ENCODE results near the gene MAPK4.

The MAPK4 gene

DNA sequence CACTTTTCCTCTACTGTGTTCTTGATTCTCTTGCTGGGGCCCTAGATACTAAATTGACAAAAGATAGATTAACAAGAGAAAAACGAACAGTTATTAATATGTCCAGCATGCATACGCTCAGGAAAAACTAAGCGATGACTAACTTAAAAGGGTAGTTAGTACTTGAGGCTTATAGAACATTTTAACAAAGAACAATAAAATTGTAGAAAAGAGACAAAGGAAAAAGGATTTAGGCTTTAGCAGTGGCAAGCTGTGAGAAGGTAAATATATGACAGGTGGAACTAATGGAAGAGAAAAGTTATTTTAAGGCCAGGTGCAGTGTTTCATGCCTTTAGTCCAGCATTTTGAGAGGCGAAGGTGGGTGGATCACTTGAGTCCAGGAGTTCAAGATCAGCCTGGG lies 184.4 kb downstream of the MAPK4 start:
- Histone ChIP-seq H3K4me3 (ENCODE audit: low read depth, low read length, poor library complexity, severe bottlenecking) (no peak overlapping the region), H3K27me3 (ENCODE audit: insufficient read depth, low read length) (no peaks in the 10 kb centered on the region; the same call in 1 of the 2 replicates), H3K27ac (ENCODE audit: low read depth, low read length, poor library complexity, severe bottlenecking) (no peak overlapping the region), H4K20me1 (ENCODE audit: insufficient read depth, low read length) (no peaks in the 10 kb centered on the region), H3F3A (ENCODE audit: insufficient read depth, low read length) (no peaks in the 10 kb centered on the region), H3K79me2 (ENCODE audit: insufficient read depth, low read length) (no peaks in the 10 kb centered on the region), H3K4me2 (ENCODE audit: low read length) (no peak overlapping the region), H3K36me3 (ENCODE audit: insufficient read depth, low read length) (no peaks in the 10 kb centered on the region), H3K9ac (ENCODE audit: low read length) (no peak overlapping the region), H2AFZ (ENCODE audit: low read length) (no peak overlapping the region), H3K4me1 (ENCODE audit: insufficient read depth, low read length, severe bottlenecking) (no peaks in the 10 kb centered on the region), H3K9me3 (ENCODE audit: low read length) (no peaks in the 10 kb centered on the region), H3K9me2 (ENCODE audit: low read depth, low read length) (no peaks in the 10 kb centered on the region)
- TF ChIP-seq EZH2 (IDR thresholded peaks at IDR 0.05; ENCODE audit: borderline replicate concordance, low read length) = no peak
- TF ChIP-seq, protein P1, sequence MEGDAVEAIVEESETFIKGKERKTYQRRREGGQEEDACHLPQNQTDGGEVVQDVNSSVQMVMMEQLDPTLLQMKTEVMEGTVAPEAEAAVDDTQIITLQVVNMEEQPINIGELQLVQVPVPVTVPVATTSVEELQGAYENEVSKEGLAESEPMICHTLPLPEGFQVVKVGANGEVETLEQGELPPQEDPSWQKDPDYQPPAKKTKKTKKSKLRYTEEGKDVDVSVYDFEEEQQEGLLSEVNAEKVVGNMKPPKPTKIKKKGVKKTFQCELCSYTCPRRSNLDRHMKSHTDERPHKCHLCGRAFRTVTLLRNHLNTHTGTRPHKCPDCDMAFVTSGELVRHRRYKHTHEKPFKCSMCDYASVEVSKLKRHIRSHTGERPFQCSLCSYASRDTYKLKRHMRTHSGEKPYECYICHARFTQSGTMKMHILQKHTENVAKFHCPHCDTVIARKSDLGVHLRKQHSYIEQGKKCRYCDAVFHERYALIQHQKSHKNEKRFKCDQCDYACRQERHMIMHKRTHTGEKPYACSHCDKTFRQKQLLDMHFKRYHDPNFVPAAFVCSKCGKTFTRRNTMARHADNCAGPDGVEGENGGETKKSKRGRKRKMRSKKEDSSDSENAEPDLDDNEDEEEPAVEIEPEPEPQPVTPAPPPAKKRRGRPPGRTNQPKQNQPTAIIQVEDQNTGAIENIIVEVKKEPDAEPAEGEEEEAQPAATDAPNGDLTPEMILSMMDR (IDR thresholded peaks at IDR 0.05; ENCODE audit: low read length) = no peak

DNA sequence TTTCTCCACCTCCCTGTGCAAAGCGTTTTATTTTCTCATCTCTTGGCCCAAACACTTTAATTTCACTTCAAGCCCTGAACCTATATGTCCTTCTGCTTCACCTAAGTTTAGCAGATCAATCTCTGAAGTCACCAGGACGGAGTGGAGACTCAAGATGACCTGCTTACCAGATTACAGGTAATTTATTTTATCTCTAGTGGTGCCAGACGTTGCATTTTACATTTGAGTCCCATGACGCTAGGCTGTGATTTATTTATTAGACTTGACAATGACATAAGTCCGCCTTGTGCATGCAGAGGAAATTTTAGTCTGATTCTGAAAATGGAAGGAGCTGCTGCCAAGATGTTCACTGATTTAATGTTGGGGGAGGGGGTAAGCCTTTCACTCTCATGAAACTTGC lies 186.1 kb downstream of the MAPK4 start:
- Histone ChIP-seq H3K4me3 (ENCODE audit: low read depth, low read length, poor library complexity, severe bottlenecking) (no peak overlapping the region), H3K9me2 (ENCODE audit: low read depth, low read length) (no peaks in the 10 kb centered on the region), H4K20me1 (ENCODE audit: insufficient read depth, low read length) (no peaks in the 10 kb centered on the region)

DNA sequence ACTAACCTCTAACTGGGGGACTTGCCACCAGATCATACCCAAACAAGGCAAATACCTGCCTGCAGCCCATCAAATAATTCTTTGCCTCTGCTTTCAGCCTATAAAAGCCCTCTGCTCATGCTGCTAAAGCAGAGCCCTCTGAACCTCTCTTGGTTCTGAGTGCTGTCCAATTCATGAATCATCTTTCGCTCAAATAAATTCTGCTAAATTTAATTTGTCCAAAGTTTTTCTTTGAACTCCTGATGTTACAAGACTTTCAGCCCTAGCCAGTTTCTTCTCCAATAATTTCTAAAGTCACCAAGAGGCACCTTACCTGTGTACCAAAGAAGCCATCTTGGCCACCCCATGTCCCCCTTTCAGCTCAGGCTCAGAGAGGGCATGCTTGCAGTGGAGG lies 188.0 kb downstream of the MAPK4 start:
- no peak overlapping the region for H3K27ac ChIP-seq (ENCODE audit: low read depth, low read length, poor library complexity, severe bottlenecking)
- no peak for TF ChIP-seq EZH2 (IDR thresholded peaks at IDR 0.05; ENCODE audit: borderline replicate concordance, low read length)
- TF ChIP-seq, protein P1 (IDR thresholded peaks at IDR 0.05; ENCODE audit: low read length) = no peak
- no peaks in the 10 kb centered on the region for H3K9me3 ChIP-seq (ENCODE audit: low read length)
- H3K36me3 ChIP-seq (ENCODE audit: insufficient read depth, low read length) = no peaks in the 10 kb centered on the region
- H3K79me2 ChIP-seq (ENCODE audit: insufficient read depth, low read length) = no peaks in the 10 kb centered on the region
- no peak overlapping the region for H2AFZ ChIP-seq (ENCODE audit: low read length)
- no peak overlapping the region for H3K9ac ChIP-seq (ENCODE audit: low read length)
- no peaks in the 10 kb centered on the region for H3K9me2 ChIP-seq (ENCODE audit: low read depth, low read length)
- H3K4me3 ChIP-seq (ENCODE audit: low read depth, low read length, poor library complexity, severe bottlenecking) = no peak overlapping the region
- H3F3A ChIP-seq (ENCODE audit: insufficient read depth, low read length) = no peaks in the 10 kb centered on the region
- no peaks in the 10 kb centered on the region for H4K20me1 ChIP-seq (ENCODE audit: insufficient read depth, low read length)
- no peak overlapping the region for H3K4me2 ChIP-seq (ENCODE audit: low read length)
- no peaks in the 10 kb centered on the region for H3K4me1 ChIP-seq (ENCODE audit: insufficient read depth, low read length, severe bottlenecking)
- no peaks in the 10 kb centered on the region; the same call in 1 of the 2 replicates for H3K27me3 ChIP-seq (ENCODE audit: insufficient read depth, low read length)

More for the DNA sequence above, 186.1 kb downstream of the MAPK4 start:
- no peaks in the 10 kb centered on the region for H3K79me2 ChIP-seq (ENCODE audit: insufficient read depth, low read length)
- no peaks in the 10 kb centered on the region for H3K36me3 ChIP-seq (ENCODE audit: insufficient read depth, low read length)
- TF ChIP-seq EZH2 (IDR thresholded peaks at IDR 0.05; ENCODE audit: borderline replicate concordance, low read length) = no peak
- TF ChIP-seq, protein P1 (IDR thresholded peaks at IDR 0.05; ENCODE audit: low read length) = no peak
- H3K27ac ChIP-seq (ENCODE audit: low read depth, low read length, poor library complexity, severe bottlenecking) = no peak overlapping the region
- H3K9ac ChIP-seq (ENCODE audit: low read length) = no peak overlapping the region
- H2AFZ ChIP-seq (ENCODE audit: low read length) = no peak overlapping the region
- no peaks in the 10 kb centered on the region for H3F3A ChIP-seq (ENCODE audit: insufficient read depth, low read length)
- no peaks in the 10 kb centered on the region; the same call in 1 of the 2 replicates for H3K27me3 ChIP-seq (ENCODE audit: insufficient read depth, low read length)
- H3K4me1 ChIP-seq (ENCODE audit: insufficient read depth, low read length, severe bottlenecking) = no peaks in the 10 kb centered on the region
- no peaks in the 10 kb centered on the region for H3K9me3 ChIP-seq (ENCODE audit: low read length)
- H3K4me2 ChIP-seq (ENCODE audit: low read length) = no peak overlapping the region
